Stimulated activated CD8-positive, alpha-beta memory T cell treated with anti-CD3 and anti-CD28 coated beads, Interleukin-12 subunit alpha, Interleukin-12 subunit beta, amount 100 ng/mL, for 24 hours (primary cell): Measurements from ENCODE around the gene SLC39A10.

Source experiments
- DNase-seq: peaks from one replicate; pipeline ENCODE4 v3.0.0-alpha.2; 2020; ENCODE audit errors: extremely low read depth

Gene SLC39A10

DNA sequence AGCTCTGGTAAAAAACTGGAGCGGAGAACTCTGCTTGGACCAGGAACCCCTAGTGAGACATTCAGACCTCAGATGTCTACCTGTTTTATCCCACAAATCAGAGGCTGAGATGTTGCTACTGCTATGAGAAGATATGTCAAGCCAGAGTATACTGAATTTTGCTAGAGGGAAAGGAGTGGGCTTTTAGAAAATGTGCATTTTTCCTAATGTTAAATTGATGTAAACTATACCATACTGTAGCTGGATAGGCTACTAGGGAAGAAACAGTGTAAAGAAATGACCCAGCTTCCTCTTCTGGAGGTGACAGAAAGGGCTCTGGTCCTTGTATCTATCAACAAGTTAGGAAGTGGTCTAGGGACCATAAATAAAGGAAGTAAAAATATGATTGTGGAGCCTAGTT is 65.0 kb downstream of the SLC39A10 start:
- no peak for DNase-seq

- DNase-seq: no peak
Measured at GRCh38 chr2:195727106-195727505, 70.1 kb downstream of the SLC39A10 start.

DNA sequence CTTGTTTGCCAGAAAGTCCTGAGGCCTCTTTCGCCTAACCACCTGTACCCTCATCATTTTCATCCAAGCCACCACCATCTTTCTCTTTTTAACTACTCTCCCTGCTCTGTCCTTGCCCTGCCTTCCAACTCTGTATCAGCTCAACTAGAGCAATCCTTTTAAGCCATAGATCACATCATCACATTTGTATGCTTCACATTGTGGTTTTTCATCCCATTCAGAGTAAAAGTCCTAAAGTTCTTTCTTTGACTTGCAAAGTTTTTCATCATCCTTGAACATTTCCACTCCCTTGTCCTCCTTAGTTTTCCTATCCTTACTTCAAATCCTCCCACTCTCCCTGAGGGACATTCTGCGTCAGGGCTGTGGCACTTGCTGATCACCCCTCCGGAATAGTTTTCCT is 73.9 kb downstream of the SLC39A10 start:
- DNase-seq: no peak

DNA sequence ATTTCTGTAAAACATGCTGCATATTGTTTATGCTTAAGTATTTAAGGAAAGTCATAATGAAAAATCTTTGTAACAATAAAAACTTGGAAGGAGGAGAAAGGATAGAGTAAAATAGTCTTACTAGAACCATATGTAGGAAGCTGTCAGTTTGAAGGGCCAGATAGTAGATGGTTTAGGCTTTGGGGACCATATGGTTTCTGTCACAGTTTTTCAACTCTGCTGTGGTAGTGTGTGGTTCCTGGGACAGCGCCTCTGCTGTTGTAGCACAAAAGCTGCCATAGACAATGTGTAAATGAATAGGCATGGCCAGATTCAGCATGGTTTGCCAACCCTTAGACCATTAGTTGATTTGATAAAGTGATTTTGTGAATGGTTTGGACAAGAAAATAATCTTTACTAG is 75.5 kb downstream of the SLC39A10 start:
- DNase-seq: no peak

DNA sequence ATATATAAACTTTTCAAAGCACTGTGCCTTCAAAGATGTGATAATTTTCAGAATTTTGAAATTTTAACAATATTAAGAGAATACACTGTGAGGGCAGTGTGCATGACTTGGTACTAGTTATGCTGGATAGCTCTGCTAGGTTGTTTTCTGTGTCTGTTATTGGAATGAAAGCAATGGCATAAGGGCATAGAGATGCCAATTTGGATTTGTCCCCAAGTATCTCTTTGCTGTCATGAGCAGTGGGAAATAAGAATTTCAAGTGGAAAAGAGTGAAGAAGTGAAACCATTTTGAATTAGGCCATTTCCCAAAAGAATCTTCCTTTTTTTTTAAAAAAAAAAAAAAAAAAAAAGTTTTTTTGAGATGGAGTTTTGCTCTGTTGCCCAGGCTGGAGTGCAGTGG is 76.8 kb downstream of the SLC39A10 start:
- no peak for DNase-seq

DNA sequence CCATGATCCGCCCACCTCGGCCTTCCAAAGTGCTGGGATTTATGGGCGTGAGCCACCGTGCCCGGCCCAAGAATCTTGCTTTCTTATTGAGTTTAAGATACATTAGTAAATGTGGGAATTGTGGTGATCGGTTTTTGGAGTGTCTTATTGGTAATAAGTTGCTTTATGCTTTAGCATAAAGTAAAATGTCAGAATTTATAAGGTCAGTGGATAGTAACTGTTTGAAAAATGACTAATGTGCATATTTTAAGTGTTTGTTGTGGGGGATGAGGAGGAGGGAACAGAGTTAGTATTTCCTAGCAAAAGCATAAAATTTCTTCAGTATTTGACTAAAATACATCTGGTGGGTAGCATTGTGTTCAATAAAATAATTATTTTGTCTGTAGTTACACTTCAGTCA is 77.4 kb downstream of the SLC39A10 start:
- no peak for DNase-seq

DNA sequence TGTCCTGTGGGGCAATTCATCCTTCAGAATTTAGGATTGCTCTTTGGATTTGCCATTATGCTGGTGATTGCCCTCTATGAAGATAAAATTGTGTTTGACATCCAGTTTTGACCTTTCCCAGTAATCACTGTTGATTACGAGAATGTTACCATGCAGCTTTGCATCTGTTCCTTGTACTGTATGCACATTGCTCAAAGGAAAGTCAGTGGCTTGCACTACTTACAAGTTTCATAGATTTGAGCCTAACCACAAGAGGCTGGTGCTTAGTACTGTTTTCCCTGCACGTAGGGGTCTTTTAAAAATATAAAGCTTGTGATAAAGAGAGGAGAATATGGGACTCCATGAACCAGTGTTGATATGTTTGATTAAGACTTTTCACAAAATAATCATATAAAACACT is 77.9 kb downstream of the SLC39A10 start:
- DNase-seq: no peak

DNA sequence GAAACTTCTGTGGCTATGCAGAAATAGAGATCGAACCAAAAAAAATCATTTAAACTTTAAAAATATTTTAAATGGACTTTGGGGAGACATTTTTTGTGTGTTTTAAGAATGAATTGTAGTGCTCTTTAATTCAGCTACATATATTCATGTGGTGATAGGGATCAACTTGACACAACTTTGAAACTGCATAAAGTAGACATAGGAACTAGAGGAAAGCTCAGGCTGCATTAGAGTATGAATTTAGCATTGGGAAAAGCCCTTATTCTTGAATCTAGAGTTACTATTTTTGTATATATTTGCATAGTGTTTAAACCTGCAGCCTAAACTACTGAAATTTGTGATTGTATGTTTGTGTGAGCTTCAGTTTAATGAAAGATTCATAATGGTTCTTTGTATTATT is 78.3 kb downstream of the SLC39A10 start:
- DNase-seq: no peak

GRCh38 chr2:195737511-195738325 is 80.7 kb downstream of the SLC39A10 start:
- no peak for DNase-seq

DNA sequence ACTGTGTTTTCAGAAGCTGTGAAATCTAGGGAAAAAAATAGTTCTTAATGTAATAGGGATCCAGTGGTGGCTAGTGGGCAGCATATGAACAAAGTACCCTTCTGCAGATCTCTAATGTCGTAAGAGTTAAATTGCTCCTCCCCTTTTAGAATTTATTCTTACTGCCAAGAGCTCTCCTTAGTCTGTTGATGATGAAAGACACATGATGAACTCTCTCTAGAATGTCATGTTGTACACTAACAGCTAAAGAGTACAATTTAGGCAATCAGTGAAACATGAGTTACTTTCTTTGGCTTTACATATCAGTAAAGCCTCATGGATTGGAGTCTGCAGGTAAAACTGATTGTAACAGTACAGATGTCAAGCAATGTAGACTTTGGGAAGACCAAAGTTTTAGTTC is 84.2 kb downstream of the SLC39A10 start:
- DNase-seq: no peak

GRCh38 chr2:195756218-195756942 is 99.4 kb downstream of the SLC39A10 start:
- no peak for DNase-seq

DNA sequence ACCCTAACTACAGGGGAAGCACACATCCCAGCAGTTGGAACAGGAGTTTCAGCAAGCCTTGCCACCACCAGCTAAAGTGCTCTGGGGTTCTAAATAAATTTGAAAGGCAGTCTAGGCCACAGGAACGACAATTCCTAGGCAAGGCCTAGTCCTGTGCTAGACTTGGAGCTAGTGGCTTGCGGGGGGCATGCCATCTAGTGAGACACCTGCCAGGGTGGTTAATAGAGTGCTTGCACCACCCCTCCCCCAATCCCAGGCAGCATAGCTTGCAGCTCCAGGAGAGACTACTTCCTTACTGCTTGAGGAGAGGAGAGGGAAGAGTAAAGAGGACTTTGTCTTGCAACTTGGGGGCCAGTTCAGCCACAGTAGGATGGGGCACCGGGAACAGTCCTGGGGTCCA is 101.8 kb downstream of the SLC39A10 start:
- DNase-seq: no peak

DNA sequence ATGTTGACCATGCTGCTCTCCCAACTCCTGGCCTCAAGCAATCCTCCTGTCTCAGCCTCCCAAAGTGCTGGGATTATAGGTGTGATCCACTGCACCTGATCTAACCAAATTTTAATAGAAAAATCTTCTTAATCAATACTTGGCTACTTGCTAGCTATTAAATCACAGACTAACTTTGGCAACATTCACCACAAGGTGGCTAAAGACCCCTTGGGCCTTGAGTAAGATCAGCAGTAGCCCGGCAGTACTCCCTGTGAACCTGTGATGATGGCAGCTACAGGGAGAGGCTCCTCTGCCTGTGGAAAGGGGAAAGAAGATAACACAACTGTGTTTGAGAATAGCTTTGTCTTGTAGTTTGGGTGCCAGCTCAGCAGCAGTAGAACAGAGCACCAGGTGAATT is 102.9 kb downstream of the SLC39A10 start:
- DNase-seq: no peak

DNA sequence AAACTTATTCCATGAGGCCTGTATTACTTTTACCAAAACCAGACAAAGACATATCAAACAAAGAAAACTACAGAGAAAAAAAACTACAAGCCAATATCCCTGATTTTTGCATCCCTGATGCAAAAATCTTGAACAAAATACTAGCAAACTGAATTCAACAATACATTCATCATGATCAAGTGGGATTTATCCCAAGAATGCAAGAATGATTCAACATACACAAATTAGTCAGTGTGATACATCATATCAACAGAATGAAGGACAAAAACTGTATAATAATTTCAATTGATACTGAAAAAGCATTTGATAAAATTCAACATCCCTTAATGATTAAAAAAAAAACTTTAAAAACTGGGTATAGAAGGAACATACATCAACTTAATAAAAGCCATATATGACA is 106.8 kb downstream of the SLC39A10 start:
- no peak for DNase-seq

- no peak for DNase-seq
Measured at GRCh38 chr2:195766691-195767090, 109.7 kb downstream of the SLC39A10 start.

DNA sequence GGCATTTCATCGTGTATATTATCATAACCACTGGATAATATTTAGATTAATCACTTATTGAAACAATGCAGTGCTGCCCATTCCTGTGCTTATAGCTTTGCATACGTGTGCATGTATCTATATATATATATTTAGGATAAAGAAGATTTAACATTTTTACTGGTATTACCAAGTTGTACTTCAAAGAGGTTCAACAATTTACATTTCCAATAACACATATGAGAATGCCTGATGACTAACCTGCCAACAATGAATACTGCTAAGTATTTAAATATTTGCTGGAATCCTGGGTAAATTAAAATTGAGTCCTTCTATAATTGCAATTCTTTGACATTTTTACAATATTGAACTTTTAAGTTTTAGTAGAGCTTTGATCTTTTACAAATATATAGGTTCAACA is 111.4 kb downstream of the SLC39A10 start:
- DNase-seq: no peak

GRCh38 chr2:195769975-195770374 is 112.9 kb downstream of the SLC39A10 start:
- no peak for DNase-seq

GRCh38 chr2:195779491-195779890 is 122.5 kb downstream of the SLC39A10 start:
- DNase-seq: no peak

DNA sequence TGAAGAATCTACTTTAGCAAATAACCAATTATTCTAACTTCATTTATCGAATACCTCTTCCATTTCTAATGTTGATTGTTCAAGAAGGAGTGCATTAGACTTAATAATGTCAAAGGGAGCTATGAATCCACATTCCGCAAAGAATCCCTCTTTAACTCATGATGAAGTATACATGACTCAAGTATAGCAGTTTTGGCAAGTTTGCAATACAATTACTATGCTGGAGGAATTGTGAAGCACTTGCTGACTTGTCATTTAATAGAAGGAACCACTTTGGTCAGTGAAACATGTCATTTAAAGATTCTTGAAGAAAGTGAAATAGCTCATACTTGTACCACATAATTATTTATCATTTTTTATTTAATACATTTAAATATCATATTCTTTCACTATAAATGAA is 125.1 kb downstream of the SLC39A10 start:
- no peak for DNase-seq
